Stimulated activated CD4-positive, alpha-beta T cell treated with anti-CD3 and anti-CD28 coated beads, Interleukin-15, amount 100 ng/mL, for 48 hours (primary cell): Measurements from ENCODE around the gene TBC1D19.
"Not testable (repeated sequence)": the region's sequence is repeated elsewhere in the genome, so short reads cannot be mapped to it uniquely, and the experiment has no call there.

Experiments
- DNase-seq, 2 donors: peaks; one replicate each; pipeline ENCODE4 v3.0.0-alpha.2; 2020; ENCODE audit warnings: low read depth in 2 of 2

TBC1D19 gene

GRCh38 chr4:26596843-26597242 lies 13.0 kb downstream of the TBC1D19 start:
- DNase-seq: no peak

GRCh38 chr4:26601204-26601603 lies 17.3 kb downstream of the TBC1D19 start:
- DNase-seq: no peak

- DNase-seq: no peak
Observed at GRCh38 chr4:26607776-26608175, 23.9 kb downstream of the TBC1D19 start.

GRCh38 chr4:26609391-26609790 lies 25.5 kb downstream of the TBC1D19 start:
- DNase-seq: no peak

- no peak for DNase-seq
Observed at GRCh38 chr4:26609868-26610267, 26.0 kb downstream of the TBC1D19 start.

GRCh38 chr4:26611372-26611771 lies 27.5 kb downstream of the TBC1D19 start:
- no peak for DNase-seq

- no peak for DNase-seq
Observed at GRCh38 chr4:26611885-26612284, 28.0 kb downstream of the TBC1D19 start.

- no peak for DNase-seq
Observed at GRCh38 chr4:26613237-26613636, 29.4 kb downstream of the TBC1D19 start.

- no peak for DNase-seq
Observed at GRCh38 chr4:26613735-26614134, 29.9 kb downstream of the TBC1D19 start.

- no peak for DNase-seq
Observed at GRCh38 chr4:26619784-26620183, 35.9 kb downstream of the TBC1D19 start.

- no peak for DNase-seq
Observed at GRCh38 chr4:26621366-26621765, 37.5 kb downstream of the TBC1D19 start.

- DNase-seq: no peak
Observed at GRCh38 chr4:26622913-26623312, 39.0 kb downstream of the TBC1D19 start.

- DNase-seq: not testable (repeated sequence)
Observed at GRCh38 chr4:26626658-26627057, 42.8 kb downstream of the TBC1D19 start.

- no peak for DNase-seq
Observed at GRCh38 chr4:26632916-26633315, 49.0 kb downstream of the TBC1D19 start.

- DNase-seq: no peak
Observed at GRCh38 chr4:26634237-26634636, 50.4 kb downstream of the TBC1D19 start.

GRCh38 chr4:26636458-26636857 lies 52.6 kb downstream of the TBC1D19 start:
- no peak for DNase-seq

GRCh38 chr4:26640639-26641038 lies 56.8 kb downstream of the TBC1D19 start:
- not testable (repeated sequence) for DNase-seq

- no peak for DNase-seq
Observed at GRCh38 chr4:26647523-26648224, 63.8 kb downstream of the TBC1D19 start.

- no peak for DNase-seq
Observed at GRCh38 chr4:26648260-26648659, 64.4 kb downstream of the TBC1D19 start.

- DNase-seq: no peak
Observed at GRCh38 chr4:26660261-26660660, 76.4 kb downstream of the TBC1D19 start.

GRCh38 chr4:26663888-26664287 lies 80.0 kb downstream of the TBC1D19 start:
- DNase-seq: no peak

- no peak for DNase-seq
Observed at GRCh38 chr4:26670903-26671537, 87.1 kb downstream of the TBC1D19 start.

GRCh38 chr4:26679040-26679695 lies 95.3 kb downstream of the TBC1D19 start:
- not testable (repeated sequence) for DNase-seq
